SK-N-SH (cell line): ENCODE measurements around the gene C19orf12.

Experiments used
- CTCF ChIP-seq: fragments of 200-600 bp; sonication (generic); IDR thresholded peaks from 2 replicates; pipeline ENCODE4 v1.6.1; 2017; ENCODE audit warnings: antibody characterized with exemption, mild to moderate bottlenecking, moderate library complexity
- GABPA ChIP-seq: IDR thresholded peaks from 2 replicates; pipeline ENCODE4 v1.4.0; 2012; ENCODE audit warnings: low read depth, mild to moderate bottlenecking
- USF2 ChIP-seq: fragments of 150-350 bp; IDR thresholded peaks from 2 replicates; pipeline ENCODE4 v1.6.1; 2017; ENCODE audit warnings: antibody characterized with exemption, low read length, low read depth, borderline replicate concordance

GRCh38 chr19:29737461-29738000 lies 22.5 kb upstream of the C19orf12 start:
- TF ChIP-seq CTCF (no peak), USF2 (no peak), GABPA (no peak)
